Stimulated activated CD8-positive, alpha-beta memory T cell treated with anti-CD3 and anti-CD28 coated beads, Interleukin-7, amount 100 ng/mL, for 4 hours (primary cell): ENCODE measurements around the gene GNA15.
"Not testable (repeated sequence)": the region's sequence is repeated elsewhere in the genome, so short reads cannot be mapped to it uniquely, and the experiment has no call there.

Source experiments
- DNase-seq, 2 donors: peaks; one replicate each; pipeline ENCODE4 v3.0.0-alpha.2; 2020; ENCODE audit warnings: low read depth in 2 of 2

GNA15 gene, protein sequence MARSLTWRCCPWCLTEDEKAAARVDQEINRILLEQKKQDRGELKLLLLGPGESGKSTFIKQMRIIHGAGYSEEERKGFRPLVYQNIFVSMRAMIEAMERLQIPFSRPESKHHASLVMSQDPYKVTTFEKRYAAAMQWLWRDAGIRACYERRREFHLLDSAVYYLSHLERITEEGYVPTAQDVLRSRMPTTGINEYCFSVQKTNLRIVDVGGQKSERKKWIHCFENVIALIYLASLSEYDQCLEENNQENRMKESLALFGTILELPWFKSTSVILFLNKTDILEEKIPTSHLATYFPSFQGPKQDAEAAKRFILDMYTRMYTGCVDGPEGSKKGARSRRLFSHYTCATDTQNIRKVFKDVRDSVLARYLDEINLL

GRCh38 chr19:3135961-3136683 is at the start of gene GNA15:
Gene GNA15, plus strand, starts transcription at chr19:3136033. Its CDS starts 418 bp downstream, at chr19:3136451.
- no peak for DNase-seq

- no peak for DNase-seq
These were observed 48.1 kb upstream of the GNA15 start for GRCh38 chr19:3087769-3088168.

DNA sequence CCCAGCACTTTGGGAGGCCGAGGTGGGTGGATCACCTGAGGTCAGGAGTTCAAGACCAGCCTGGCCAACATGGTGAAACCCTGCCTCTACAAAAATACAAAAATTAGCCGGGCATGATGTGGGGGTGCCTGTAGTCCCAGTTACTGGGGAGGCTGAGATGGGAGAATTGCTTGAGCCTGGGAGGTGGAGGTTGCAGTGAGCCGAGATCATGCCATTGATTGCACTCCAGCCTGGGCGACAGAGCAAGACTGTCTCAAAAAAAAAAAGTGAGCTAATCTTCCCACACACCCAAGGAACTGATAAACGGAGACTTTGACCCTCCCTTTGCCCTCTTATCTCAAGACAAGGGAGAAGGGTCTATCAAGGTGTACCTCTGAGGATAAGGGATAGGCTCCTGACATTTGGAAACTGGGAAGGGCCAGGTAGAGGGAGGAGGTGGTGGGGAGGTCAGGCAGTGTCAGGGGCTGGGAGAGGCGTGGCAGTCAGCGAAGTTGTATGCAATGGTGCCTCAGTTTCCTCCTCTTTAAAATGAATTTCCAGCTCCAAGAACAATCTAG is 46.5 kb upstream of the GNA15 start:
- not testable (repeated sequence) for DNase-seq

DNA sequence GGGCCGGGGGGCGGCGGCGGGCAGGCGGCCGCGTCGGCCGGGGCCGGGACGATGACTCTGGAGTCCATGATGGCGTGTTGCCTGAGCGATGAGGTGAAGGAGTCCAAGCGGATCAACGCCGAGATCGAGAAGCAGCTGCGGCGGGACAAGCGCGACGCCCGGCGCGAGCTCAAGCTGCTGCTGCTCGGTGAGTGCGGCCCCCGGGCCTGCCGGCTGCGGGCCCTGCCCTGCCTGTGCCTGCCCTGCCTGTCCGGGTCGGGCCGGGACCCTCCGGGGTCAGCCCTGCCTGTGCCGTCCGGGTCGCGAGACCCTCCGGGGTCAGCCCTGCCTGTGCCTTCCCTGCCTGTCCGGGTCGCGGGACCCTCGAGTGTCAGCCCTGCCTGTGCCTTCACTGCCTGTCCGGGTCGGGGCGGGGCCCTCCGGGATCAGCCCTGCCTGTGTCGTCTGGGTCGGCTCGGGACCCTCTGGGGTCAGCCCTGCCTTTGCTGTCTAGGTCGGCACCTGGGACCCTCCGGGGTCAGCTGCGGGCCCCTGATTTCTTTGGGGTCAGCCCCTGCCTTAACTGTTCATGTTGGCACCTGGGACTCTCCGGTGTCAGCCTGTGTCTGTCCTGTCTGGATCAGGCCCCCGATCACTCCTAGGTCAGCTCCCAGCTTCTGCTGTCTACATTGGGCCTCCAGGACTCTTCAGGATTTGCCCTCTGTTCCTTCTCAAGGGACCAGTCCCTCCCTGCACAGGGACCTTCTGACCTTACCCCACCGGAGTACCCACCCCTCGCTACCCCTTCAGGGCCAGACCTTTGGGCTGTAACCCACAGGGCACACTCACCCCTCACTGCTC is 41.0 kb upstream of the GNA15 start:
- no peak for DNase-seq

- peak; percentile 57 to 62 for DNase-seq
These were observed 40.2 kb upstream of the GNA15 start for GRCh38 chr19:3095441-3096191.

GRCh38 chr19:3096267-3096901 is 39.4 kb upstream of the GNA15 start:
- DNase-seq: no peak

DNA sequence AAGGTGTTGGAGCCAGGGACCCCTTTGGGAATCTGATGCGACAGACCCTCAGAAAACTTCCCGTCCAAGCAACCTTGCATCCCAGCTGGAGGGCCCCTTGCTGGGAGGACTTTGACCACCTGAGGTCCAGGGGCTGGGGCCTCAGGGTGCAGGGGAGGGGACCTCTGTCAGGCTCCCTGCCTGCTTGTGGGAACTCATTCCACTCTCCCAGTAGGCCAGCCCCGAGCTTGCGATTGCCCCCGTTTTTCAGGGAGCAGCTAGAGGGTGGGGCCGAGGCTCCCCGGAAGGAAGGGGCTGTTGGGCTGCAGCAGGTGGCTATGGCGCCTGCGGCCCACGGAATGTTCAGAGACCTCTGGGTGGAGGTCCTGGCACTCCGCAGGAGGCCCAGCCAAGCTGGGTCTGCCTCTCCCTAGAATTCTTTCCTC is 38.9 kb upstream of the GNA15 start:
- no peak for DNase-seq

DNA sequence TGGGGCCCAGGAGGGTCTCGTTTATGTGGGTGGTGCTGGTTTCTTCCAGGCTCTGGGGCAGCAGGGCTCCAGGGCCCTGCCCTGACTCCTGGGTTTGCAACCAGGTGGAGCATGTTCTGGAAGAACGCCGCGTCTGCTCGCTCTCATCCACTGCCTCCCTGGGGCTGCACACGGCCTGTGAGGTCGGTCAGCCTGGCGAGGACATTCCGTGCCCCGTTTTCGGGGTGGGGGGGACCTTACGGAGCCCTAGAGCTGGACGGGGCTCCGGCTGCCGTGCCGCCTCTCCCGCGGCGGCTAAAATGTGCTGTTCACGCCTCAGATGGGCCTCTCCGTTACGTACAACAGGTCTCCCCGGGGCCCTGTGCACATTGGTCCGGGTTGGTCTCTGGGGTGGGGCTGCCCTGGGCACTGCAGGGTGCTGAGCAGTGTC is 38.4 kb upstream of the GNA15 start:
- no peak for DNase-seq

DNA sequence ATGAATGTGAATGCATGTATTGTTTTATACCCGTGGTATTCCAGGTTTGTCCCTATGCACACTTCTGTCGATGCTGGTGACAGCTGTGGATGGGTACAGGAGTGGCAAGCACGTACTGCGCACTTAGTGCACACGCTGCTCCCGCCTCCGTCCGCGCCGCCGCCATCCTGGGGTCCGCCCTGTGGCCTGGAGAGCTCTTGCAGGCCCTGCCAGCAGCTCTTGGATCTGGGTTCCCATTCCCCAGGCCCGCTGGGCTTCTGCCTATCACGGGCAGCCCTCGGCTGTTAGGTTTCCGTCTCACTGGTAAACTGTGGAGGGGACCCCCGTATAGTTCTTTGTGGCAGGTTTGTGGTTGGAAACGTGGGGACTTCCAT is 37.7 kb upstream of the GNA15 start:
- DNase-seq: no peak

- DNase-seq: no peak
These were observed 37.1 kb upstream of the GNA15 start for GRCh38 chr19:3098515-3099346.

DNA sequence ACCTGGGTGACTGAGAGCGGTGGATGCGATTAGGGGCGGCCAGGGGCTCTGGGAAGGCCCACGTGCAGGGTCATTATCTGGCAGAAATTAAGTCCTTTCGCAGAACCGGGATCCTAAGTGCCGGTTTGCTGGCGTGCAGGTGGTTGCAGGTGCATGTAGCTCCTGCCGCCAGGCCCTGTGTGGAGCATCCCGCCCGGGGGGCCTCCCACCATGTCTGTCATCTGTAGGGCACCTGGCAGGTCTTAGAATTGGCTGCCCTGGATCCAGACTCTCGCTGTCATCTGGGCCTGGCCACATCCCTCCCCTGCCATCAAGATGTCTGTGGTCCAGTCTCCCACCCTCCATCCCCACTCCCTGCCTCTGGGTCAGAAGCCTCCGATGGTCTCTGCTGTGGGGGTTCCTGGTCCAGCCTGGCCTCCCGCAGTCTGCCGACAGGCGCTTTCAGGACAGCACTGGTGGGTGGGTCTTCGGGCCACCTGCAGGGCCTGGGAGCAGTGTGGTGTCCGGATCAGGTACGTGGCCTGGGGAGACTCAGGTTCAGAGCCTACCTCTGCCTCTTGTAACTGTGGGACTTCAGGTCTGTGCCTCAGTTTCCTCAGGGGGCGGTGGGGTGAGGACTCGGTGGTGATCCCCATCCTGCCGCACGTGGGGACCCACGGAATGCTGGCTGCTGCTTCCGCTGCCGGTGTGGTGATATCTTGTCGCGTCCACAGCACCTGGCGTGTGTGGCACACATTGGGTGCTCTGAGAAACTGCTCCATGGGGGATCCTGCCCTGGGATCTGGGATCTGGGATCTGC is 36.3 kb upstream of the GNA15 start:
- no peak for DNase-seq

DNA sequence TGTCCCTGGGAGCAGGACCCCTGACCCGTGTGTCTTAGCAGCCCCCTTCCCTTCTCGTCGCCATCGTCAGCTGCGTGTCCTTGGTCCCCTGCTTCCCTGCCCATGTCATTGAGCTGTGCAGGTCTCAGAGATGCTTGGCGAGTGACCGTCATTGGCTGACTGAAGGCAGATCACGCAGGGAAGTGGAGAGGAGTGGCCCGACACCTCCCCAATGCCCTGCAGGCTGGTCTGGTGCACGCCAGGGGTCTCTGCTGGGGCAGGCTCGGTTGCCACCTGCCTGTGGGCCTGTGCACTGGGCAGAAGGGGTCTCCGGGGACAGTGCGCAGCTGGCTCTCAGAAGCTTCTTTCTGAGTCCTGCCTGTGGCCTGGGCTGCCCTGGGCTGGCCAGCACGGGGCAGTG is 35.5 kb upstream of the GNA15 start:
- DNase-seq: no peak

DNA sequence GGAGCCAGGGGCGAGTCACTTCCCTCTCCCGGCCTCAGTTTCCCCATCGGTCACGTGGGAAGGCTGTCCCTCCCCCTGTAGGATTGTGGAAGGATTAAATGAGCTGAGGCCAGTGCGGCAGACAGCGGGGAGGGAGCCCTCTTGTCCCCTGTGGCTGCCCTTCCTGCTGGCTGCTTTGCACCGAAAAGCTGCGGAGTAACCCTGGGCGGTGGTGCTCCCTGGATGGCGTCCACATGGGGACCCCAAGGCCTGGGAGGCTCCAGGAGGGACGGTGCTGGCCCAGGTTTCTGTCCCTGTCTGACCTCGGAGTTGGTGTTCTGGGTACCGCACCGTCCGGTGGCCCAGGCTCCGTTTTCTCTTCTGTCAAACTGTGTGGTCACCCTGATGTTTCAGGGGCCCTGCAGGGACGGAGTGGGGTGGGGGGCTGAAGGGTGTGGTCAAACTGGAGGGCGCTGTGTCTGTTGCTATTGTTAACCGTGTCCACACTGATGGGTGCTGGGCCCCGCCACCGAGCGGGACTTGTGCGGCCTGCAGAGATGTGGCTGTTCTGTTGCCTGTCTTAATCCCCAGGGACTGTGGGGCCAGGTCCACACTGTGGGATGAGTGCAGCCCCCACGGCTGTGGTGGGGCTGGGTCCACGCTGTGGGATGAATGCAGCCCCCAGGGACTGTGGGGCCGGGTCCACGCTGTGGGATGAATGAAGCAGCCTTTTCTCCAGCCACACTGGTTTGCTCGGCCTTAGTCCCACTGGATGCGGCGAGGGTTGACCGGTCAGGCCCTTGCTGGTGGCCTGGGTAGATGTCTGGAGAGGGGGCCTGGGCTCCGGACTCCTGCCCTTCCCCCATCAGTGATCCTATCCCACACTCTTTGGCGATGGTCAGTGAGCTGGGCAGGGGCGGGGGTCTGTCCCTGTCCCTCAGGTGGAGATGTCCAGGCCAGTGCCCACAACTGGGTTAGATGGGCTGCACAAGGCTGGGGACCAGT is 34.8 kb upstream of the GNA15 start:
- DNase-seq: no peak

DNA sequence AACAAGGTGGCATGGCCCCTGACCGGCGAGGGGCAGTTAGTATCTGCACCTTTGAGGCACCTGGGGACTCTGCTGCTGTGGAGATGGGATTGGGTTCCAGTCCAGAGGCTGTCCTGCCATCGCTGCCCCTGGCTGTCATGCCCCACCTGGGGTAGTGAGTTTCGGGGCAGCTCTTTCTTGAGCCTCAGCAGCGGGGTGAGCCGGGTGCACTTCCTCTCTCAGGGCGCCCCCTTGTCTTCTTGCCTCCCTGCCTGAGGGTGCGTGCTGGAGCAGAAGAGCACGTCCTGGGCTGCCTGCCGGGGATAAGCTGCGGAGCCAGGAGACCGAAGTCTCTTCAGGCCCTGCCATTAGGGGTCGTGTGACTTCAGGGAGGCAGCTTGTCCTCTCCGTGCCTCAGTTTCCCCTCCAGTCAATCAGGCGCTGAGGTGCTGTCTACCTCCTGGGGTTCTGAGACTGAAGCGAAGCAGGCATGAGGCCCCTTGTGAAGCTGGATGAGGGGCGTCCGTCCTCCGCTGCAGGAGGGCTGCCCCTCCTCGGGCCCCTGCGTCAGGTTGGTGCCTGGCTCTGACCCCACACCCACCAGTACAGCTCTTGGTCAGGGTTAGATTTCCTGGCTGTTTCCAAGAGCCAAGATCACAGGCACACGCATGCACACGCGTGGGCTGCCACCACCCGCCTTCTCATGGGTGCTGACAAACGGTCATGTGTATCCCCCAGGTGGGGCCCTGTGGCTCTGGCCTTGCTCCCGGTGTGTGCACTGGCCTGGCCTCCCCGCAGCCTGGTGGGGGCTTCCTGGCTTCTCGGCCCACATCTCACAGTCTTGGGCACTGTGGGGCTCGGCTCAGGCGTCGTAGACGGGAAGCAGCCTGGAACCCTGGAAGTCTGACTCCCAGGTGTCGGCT is 33.3 kb upstream of the GNA15 start:
- DNase-seq: no peak

GRCh38 chr19:3104708-3104983 is 31.2 kb upstream of the GNA15 start:
- no peak for DNase-seq

DNA sequence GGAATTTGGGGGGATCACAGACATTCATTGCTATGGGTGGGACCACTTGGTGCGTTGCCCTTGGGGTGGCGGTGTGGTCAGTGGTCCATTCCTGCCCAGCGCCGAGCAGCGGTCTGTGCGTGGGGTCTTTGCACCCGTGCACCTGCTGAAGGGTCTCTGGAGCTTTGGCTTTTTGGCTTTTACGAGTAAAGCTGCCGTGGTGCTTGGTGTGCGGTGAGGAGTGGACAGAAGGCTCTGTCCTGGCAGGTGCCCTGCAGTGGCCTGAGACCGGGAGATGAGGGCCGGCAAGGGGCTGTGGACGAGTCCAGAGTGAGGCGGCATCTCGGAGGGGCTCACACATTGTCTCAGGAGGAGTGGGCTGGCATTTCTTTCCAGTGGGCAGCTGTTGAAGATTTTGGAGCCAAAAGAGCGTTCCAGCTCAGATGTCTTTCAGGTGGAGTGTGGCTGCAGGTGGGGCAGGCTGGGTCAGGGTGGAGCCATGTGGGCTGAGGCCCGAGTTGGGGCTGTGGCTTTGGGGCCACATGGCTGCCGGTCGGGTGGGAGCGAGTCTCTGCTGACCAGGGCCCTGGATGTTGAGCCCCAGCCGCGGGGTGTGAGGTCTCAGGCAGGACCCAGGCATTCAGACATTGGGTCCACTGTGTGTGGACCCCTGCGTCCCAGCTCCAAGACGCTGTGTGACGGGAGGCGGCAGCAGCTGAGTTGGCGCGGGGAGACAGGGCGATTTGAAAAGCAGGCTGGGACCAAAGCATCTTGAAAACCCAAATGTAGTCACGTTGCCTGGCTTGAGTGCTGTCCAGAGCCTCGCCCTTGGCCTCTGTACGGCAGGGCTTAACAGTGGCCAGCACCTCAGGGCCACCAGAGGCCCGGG is 30.0 kb upstream of the GNA15 start:
- DNase-seq: no peak
